GM23338 (cell line): ENCODE results near the gene ZNF418. TPM values are rescaled to one million over a fixed set of nuclear protein-coding genes. Genes with fewer than 3 reads are reported as not detected.

Experiments used
- ATAC-seq: fragments of 200-7000 bp; cut with Tn5 transposase; 3 replicates; pipeline ENCODE4 v1.9.1; 2020
- DNase-seq: peaks from one replicate; pipeline ENCODE4 v3.0.0-alpha.2; 2015; ENCODE audit warnings: low spot score
- H2AFZ ChIP-seq: fragments of 200-600 bp; sonication (generic); 2 replicates; pipeline ENCODE4 v1.8.0; 2016; ENCODE audit warnings: antibody characterized with exemption, mild to moderate bottlenecking, moderate library complexity
- H3F3A ChIP-seq: fragments of 200-600 bp; sonication (generic); replicated peaks from 2 replicates; pipeline ENCODE4 v1.8.0; 2017; ENCODE audit warnings: antibody characterized with exemption, mixed run types, low read depth
- H3K27ac ChIP-seq: fragments of 200-600 bp; sonication (generic); 2 replicates; pipeline ENCODE4 v1.6.1; 2016; ENCODE audit warnings: low read depth
- H3K27me3 ChIP-seq: fragments of 200-600 bp; sonication (generic); 2 replicates; pipeline ENCODE4 v1.8.0; 2016; ENCODE audit warnings: mild to moderate bottlenecking, mixed run types, moderate library complexity; ENCODE audit not compliant: insufficient read depth
- H3K36me3 ChIP-seq: fragments of 200-600 bp; sonication (generic); 2 replicates; pipeline ENCODE4 v1.8.0; 2016; ENCODE audit warnings: mild to moderate bottlenecking; ENCODE audit not compliant: insufficient read depth
- H3K4me1 ChIP-seq: fragments of 200-600 bp; sonication (generic); 2 replicates; pipeline ENCODE4 v1.8.0; 2016; ENCODE audit warnings: mild to moderate bottlenecking, moderate library complexity; ENCODE audit not compliant: insufficient read depth
- H3K4me2 ChIP-seq: fragments of 200-600 bp; sonication (generic); 2 replicates; pipeline ENCODE4 v1.7.1; 2017; ENCODE audit warnings: mixed run types
- H3K4me3 ChIP-seq: fragments of 200-600 bp; sonication (generic); 2 replicates; pipeline ENCODE4 v1.6.1; 2016; ENCODE audit warnings: mixed run types
- H3K79me2 ChIP-seq: fragments of 200-600 bp; sonication (generic); replicated peaks from 2 replicates; pipeline ENCODE4 v1.8.0; 2017; ENCODE audit warnings: mild to moderate bottlenecking; ENCODE audit not compliant: insufficient read depth
- H3K9me2 ChIP-seq: fragments of 200-600 bp; sonication (generic); 2 replicates; pipeline ENCODE4 v1.8.0; 2017; ENCODE audit not compliant: insufficient read depth
- H4K20me1 ChIP-seq: fragments of 200-600 bp; sonication (generic); replicated peaks from 2 replicates; pipeline ENCODE4 v1.8.0; 2017; ENCODE audit warnings: mild to moderate bottlenecking; ENCODE audit not compliant: insufficient read depth
- H3K27ac Mint-ChIP-seq: 2 replicates; pipeline ENCODE4 v1.8.0; 2020; ENCODE audit warnings: inconsistent platforms, mild to moderate bottlenecking, moderate library complexity, mixed read lengths
- H3K27me3 Mint-ChIP-seq: 3 replicates; pipeline ENCODE4 v1.8.0; 2022; ENCODE audit warnings: low read depth, mild to moderate bottlenecking, moderate library complexity, mixed read lengths, inconsistent platforms; ENCODE audit not compliant: insufficient read depth, poor library complexity
- H3K36me3 Mint-ChIP-seq: 3 replicates; pipeline ENCODE4 v1.8.0; 2021; ENCODE audit warnings: low read depth, mild to moderate bottlenecking, inconsistent platforms, moderate library complexity, mixed read lengths
- H3K4me1 Mint-ChIP-seq: 3 replicates; pipeline ENCODE4 v1.8.0; 2020; ENCODE audit warnings: mild to moderate bottlenecking, inconsistent platforms, mixed read lengths
- H3K4me3 Mint-ChIP-seq: 3 replicates; pipeline ENCODE4 v1.8.0; 2021; ENCODE audit warnings: moderate library complexity, mild to moderate bottlenecking, inconsistent platforms, mixed read lengths
- H3K9me3 Mint-ChIP-seq: 3 replicates; pipeline ENCODE4 v1.8.0; 2020; ENCODE audit warnings: moderate library complexity, mild to moderate bottlenecking, inconsistent platforms, mixed read lengths
- CREB1 ChIP-seq: fragments of 250-450 bp; sonication (Bioruptor Pico); IDR thresholded peaks from 2 replicates; pipeline ENCODE4 v1.5.0; 2020; ENCODE audit warnings: low read depth, mild to moderate bottlenecking, moderate library complexity
- CTCF ChIP-seq, 2 experiments: fragments of 200-600 bp in 1 of 2; sonication (generic) in 1 of 2; conservative IDR thresholded peaks; 2 replicates each; pipeline versions ENCODE4 v1.5.1 to v1.6.1; 2016 to 2017; ENCODE audit warnings: antibody characterized with exemption in 2 of 2, low read depth in 2 of 2, mild to moderate bottlenecking in 2 of 2, moderate library complexity in 1 of 2
- ETS1 ChIP-seq: IDR thresholded peaks from 2 replicates; pipeline ENCODE4 v1.6.1; 2016; ENCODE audit warnings: antibody characterized with exemption
- EZH2 ChIP-seq: fragments of 200-600 bp; sonication (generic); IDR thresholded peaks from one replicate; pipeline ENCODE4 v1.8.0; 2017; ENCODE audit warnings: antibody characterized with exemption, mild to moderate bottlenecking, low read depth; ENCODE audit not compliant: unreplicated experiment
- EZH2phosphoT487 ChIP-seq: fragments of 200-600 bp; sonication (generic); IDR thresholded peaks from one replicate; pipeline ENCODE4 v1.8.1; 2018; ENCODE audit warnings: antibody characterized with exemption; ENCODE audit not compliant: unreplicated experiment
- JUNB ChIP-seq: IDR thresholded peaks from one replicate; pipeline ENCODE4 v1.6.1; 2016; ENCODE audit warnings: antibody characterized with exemption; ENCODE audit not compliant: unreplicated experiment
- NANOG ChIP-seq: IDR thresholded peaks from 2 replicates; pipeline ENCODE4 v1.6.1; 2016; ENCODE audit warnings: antibody characterized with exemption, borderline replicate concordance
- POLR2AphosphoS5 ChIP-seq: IDR thresholded peaks from 2 replicates; pipeline ENCODE4 v1.6.1; 2016; ENCODE audit warnings: antibody characterized with exemption, low read depth
- REST ChIP-seq: IDR thresholded peaks from one replicate; pipeline ENCODE4 v1.6.1; 2018; ENCODE audit warnings: antibody characterized with exemption; ENCODE audit not compliant: unreplicated experiment
- STAT1 ChIP-seq: IDR thresholded peaks from one replicate; pipeline ENCODE4 v1.6.1; 2016; ENCODE audit warnings: antibody characterized with exemption; ENCODE audit not compliant: unreplicated experiment
- ZNF114 ChIP-seq: fragments of 250-450 bp; sonication (Bioruptor Pico); IDR thresholded peaks from 2 replicates; pipeline ENCODE4 v1.5.0; 2020; ENCODE audit warnings: mild to moderate bottlenecking, moderate library complexity
- ZNF331 ChIP-seq: fragments of 250-450 bp; sonication (Bioruptor Pico); IDR thresholded peaks from 2 replicates; pipeline ENCODE4 v1.5.0; 2020; ENCODE audit warnings: low read depth, mild to moderate bottlenecking, moderate library complexity
- ZNF462 ChIP-seq: fragments of 250-450 bp; sonication (Bioruptor Pico); IDR thresholded peaks from 2 replicates; pipeline ENCODE4 v1.5.0; 2020; ENCODE audit warnings: mild to moderate bottlenecking, moderate library complexity
- polyA plus RNA-seq: library from polyadenylated mRNA; unstranded; fragments of >200 nt; fragmentation: Nextera tagmentation; extraction: Ambion mirVana; gene quantifications from 2 replicates; pipeline ENCODE4 v1.2.1, GENCODE V29; 2016
- total RNA-seq: library from RNA; depleted of rRNA; stranded (reverse); fragments of >200 nt; shearing (Covaris generic); gene quantifications from 2 replicates; pipeline ENCODE4 v1.2.3, GENCODE V29; 2014

ZNF418 gene
- total and polyA plus RNA-seq, 2 experiments from 2014 or later = 11.1 to 13.4 TPM

- no peak for TF ChIP-seq EZH2
- no peak for TF ChIP-seq ZNF462 (CRISPR knock-in tag)
- TF ChIP-seq STAT1 = no peak
- TF ChIP-seq ZNF331 (CRISPR knock-in tag) = no peak
- no peak for TF ChIP-seq POLR2AphosphoS5
- no peak for TF ChIP-seq CREB1 (CRISPR knock-in tag)
These were observed 29.6 kb upstream of the ZNF418 start (continued) for GRCh38 chr19:57964761-57965160.

GRCh38 chr19:57961785-57962184 is 26.6 kb upstream of the ZNF418 start:
- Mint-ChIP-seq H3K27me3 (peaks cover 4% of the 10 kb centered on the region), H3K4me3 (no peak overlapping the region), H3K27ac (no peak overlapping the region), H3K9me3 (peaks cover 80% of the 10 kb centered on the region), H3K36me3 (peaks cover 26% of the 10 kb centered on the region), H3K4me1 (no peaks in the 10 kb centered on the region)
- Histone ChIP-seq H3K27ac (no peak overlapping the region), H3K4me1 (no peaks in the 10 kb centered on the region), H4K20me1 (no peaks in the 10 kb centered on the region), H3K27me3 (no peaks in the 10 kb centered on the region), H3K4me2 (no peak overlapping the region), H3K79me2 (no peaks in the 10 kb centered on the region), H3K36me3 (no peaks in the 10 kb centered on the region), H3K9me2 (no peaks in the 10 kb centered on the region), H3K4me3 (no peak overlapping the region), H2AFZ (no peak overlapping the region), H3F3A (no peaks in the 10 kb centered on the region)
- ATAC-seq = no peak
- no peak for DNase-seq
- TF ChIP-seq NANOG = no peak
- TF ChIP-seq CREB1 (CRISPR knock-in tag) = no peak
- no peak for TF ChIP-seq ZNF114 (CRISPR knock-in tag)
- TF ChIP-seq ZNF331 (CRISPR knock-in tag) = no peak
- TF ChIP-seq STAT1 = no peak
- no peak for TF ChIP-seq CTCF (conservative IDR thresholded peaks at IDR 0.05; ENCODE audit: low read depth in 2 of 2)
- TF ChIP-seq ETS1 = no peak
- no peak for TF ChIP-seq POLR2AphosphoS5
- TF ChIP-seq REST = no peak
- TF ChIP-seq EZH2phosphoT487 = no peak
- TF ChIP-seq JUNB = no peak
